ENCODE measurements around the gene INSR.
"Not testable (repeated sequence)": the region's sequence is repeated elsewhere in the genome, so short reads cannot be mapped to it uniquely, and the experiment has no call there.

DNA sequence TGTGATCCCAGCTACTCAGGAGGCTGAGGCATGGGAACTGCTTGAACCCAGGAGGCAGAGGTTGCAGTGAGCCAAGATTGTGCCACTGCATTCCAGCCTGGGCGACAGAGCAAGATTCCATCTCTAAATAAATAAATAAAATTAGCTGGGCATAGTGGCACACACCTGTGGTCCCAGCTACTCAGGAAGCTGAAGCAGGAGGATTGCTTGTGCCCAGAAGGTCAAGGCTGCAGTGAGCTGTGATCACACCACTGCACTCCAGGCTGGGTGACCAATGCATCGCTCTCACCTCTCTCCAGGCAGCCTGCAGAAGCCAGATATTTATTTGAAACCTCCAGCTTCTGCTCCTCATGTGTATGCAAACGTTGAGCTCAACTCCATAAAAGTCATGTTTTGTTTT, 85.2 kb downstream of the INSR start:
- TF ChIP-seq, protein P1, sequence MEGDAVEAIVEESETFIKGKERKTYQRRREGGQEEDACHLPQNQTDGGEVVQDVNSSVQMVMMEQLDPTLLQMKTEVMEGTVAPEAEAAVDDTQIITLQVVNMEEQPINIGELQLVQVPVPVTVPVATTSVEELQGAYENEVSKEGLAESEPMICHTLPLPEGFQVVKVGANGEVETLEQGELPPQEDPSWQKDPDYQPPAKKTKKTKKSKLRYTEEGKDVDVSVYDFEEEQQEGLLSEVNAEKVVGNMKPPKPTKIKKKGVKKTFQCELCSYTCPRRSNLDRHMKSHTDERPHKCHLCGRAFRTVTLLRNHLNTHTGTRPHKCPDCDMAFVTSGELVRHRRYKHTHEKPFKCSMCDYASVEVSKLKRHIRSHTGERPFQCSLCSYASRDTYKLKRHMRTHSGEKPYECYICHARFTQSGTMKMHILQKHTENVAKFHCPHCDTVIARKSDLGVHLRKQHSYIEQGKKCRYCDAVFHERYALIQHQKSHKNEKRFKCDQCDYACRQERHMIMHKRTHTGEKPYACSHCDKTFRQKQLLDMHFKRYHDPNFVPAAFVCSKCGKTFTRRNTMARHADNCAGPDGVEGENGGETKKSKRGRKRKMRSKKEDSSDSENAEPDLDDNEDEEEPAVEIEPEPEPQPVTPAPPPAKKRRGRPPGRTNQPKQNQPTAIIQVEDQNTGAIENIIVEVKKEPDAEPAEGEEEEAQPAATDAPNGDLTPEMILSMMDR (IDR thresholded peaks at IDR 0.05): not testable (repeated sequence)
- not testable (repeated sequence) for TF ChIP-seq POLR2A, EP300 (IDR thresholded peaks at IDR 0.05)
